Breast epithelium (tissue), 3 donors: ENCODE data around the gene FTSJ3.

Source experiments
- POLR2A ChIP-seq: fragments of 450-650 bp; IDR thresholded peaks from one replicate; pipeline ENCODE4 v1.6.1; 2016; ENCODE audit warnings: antibody characterized with exemption, mild to moderate bottlenecking, moderate library complexity
- TF ChIP-seq, protein P1 (sequence below), 3 donors: fragments of 450-650 bp; IDR thresholded peaks; one replicate each; pipeline ENCODE4 v1.5.1; 2016 to 2017; ENCODE audit warnings: antibody characterized with exemption in 3 of 3, mild to moderate bottlenecking in 3 of 3, moderate library complexity in 3 of 3

- no peak for TF ChIP-seq POLR2A
- TF ChIP-seq, protein P1, sequence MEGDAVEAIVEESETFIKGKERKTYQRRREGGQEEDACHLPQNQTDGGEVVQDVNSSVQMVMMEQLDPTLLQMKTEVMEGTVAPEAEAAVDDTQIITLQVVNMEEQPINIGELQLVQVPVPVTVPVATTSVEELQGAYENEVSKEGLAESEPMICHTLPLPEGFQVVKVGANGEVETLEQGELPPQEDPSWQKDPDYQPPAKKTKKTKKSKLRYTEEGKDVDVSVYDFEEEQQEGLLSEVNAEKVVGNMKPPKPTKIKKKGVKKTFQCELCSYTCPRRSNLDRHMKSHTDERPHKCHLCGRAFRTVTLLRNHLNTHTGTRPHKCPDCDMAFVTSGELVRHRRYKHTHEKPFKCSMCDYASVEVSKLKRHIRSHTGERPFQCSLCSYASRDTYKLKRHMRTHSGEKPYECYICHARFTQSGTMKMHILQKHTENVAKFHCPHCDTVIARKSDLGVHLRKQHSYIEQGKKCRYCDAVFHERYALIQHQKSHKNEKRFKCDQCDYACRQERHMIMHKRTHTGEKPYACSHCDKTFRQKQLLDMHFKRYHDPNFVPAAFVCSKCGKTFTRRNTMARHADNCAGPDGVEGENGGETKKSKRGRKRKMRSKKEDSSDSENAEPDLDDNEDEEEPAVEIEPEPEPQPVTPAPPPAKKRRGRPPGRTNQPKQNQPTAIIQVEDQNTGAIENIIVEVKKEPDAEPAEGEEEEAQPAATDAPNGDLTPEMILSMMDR (IDR thresholded peaks at IDR 0.05), result no peak
These were observed 43.9 kb downstream of the FTSJ3 start for GRCh38 chr17:63783522-63783921.
